ENCODE data around the gene TRMT10A. TPM values are rescaled to one million over a fixed set of nuclear protein-coding genes. Genes with fewer than 3 reads are reported as not detected.

The TRMT10A gene
- total and polyA plus RNA-seq, 2 of the 13 experiments (the other 11 are each of a cell fraction or from before 2014, with no cell fraction given) = 3.9 to 12.6 TPM

DNA sequence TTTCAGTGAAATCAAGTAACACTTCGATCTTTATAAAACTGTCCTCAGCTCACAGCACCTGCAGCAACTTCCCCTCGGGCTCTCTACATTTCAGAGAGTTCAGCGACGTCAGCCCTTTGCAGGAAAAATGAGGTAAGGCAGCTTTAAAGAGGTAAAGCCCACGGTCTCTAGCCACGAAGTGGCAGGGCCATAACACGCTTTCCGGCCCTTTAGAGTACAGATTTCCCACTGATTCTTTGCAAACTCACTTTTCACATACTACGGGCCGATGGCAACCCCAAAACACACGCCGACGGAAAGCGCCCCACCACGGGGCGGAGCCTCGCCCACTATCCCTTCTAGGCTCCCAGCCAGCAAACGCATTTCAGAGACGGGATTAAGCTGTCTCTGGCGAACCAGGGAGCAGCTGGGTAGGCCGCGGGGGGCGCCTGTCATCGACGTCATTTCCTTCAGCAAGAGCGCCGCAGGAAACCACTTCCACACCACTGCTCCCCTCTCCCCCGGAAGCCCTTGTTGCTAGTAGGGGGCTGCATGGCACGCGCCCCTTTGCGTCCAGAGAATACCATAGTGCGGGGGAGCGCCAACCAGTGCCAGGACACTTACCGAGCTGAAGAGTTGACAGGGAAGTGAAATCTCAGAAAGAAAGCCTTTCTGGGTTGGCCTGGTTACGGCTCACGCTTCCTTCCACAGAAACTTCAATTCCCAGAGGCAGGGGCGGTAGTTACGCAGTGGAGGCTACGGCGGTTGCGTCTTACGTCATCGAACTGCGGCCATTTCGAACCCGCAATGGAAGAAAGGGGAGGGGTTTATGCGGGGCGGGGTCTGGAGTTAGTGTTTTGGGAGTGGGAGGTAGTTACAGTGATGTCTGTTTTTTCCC is at the start of gene TRMT10A (continued):
- no peak for TF ChIP-seq HNF4G (IDR thresholded peaks at IDR 0.05; ENCODE audit: borderline replicate concordance, low read depth, low read length)
- TF ChIP-seq HNF4G (CRISPR knock-in tag; IDR thresholded peaks at IDR 0.05; ENCODE audit: borderline replicate concordance, low read depth) = no peak
- TF ChIP-seq, protein P1, sequence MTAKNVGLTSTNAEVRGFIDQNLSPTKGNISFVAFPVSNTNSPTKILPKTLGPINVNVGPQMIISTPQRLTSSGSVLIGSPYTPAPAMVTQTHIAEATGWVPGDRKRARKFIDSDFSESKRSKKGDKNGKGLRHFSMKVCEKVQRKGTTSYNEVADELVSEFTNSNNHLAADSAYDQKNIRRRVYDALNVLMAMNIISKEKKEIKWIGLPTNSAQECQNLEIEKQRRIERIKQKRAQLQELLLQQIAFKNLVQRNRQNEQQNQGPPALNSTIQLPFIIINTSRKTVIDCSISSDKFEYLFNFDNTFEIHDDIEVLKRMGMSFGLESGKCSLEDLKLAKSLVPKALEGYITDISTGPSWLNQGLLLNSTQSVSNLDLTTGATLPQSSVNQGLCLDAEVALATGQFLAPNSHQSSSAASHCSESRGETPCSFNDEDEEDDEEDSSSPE (CRISPR knock-in tag; IDR thresholded peaks at IDR 0.05) = peak; percentile 39; the same call in 1 of the 2 replicates
- TF ChIP-seq ZNF552 (CRISPR knock-in tag; IDR thresholded peaks at IDR 0.05; ENCODE audit: borderline replicate concordance) = no peak; the same call in 1 of the 2 replicates
- TF ChIP-seq GABPA (IDR thresholded peaks at IDR 0.05; ENCODE audit: low read depth, low read length) = peak; percentile 80
- peak; percentile 95 for TF ChIP-seq GABPA (CRISPR knock-in tag; IDR thresholded peaks at IDR 0.05; ENCODE audit: low read depth)
- TF ChIP-seq, protein P2, sequence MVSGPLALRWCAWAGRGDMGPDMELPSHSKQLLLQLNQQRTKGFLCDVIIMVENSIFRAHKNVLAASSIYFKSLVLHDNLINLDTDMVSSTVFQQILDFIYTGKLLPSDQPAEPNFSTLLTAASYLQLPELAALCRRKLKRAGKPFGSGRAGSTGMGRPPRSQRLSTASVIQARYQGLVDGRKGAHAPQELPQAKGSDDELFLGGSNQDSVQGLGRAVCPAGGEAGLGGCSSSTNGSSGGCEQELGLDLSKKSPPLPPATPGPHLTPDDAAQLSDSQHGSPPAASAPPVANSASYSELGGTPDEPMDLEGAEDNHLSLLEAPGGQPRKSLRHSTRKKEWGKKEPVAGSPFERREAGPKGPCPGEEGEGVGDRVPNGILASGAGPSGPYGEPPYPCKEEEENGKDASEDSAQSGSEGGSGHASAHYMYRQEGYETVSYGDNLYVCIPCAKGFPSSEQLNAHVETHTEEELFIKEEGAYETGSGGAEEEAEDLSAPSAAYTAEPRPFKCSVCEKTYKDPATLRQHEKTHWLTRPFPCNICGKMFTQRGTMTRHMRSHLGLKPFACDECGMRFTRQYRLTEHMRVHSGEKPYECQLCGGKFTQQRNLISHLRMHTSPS (CRISPR knock-in tag; IDR thresholded peaks at IDR 0.05; ENCODE audit: low read depth) = 0 out of 2 replicates have a peak, but pooled peaks have one; percentile 25
- no peak for TF ChIP-seq TOE1 (CRISPR knock-in tag; IDR thresholded peaks at IDR 0.05)
- no peak for TF ChIP-seq SATB2 (CRISPR knock-in tag; IDR thresholded peaks at IDR 0.05)
- TF ChIP-seq TOPORS (CRISPR knock-in tag; IDR thresholded peaks at IDR 0.05) = no peak
- TF ChIP-seq SMARCE1 (IDR thresholded peaks at IDR 0.05; ENCODE audit: borderline replicate concordance) = no peak
- no peak for TF ChIP-seq MLLT10 (CRISPR knock-in tag; IDR thresholded peaks at IDR 0.05)
- TF ChIP-seq, protein P3, sequence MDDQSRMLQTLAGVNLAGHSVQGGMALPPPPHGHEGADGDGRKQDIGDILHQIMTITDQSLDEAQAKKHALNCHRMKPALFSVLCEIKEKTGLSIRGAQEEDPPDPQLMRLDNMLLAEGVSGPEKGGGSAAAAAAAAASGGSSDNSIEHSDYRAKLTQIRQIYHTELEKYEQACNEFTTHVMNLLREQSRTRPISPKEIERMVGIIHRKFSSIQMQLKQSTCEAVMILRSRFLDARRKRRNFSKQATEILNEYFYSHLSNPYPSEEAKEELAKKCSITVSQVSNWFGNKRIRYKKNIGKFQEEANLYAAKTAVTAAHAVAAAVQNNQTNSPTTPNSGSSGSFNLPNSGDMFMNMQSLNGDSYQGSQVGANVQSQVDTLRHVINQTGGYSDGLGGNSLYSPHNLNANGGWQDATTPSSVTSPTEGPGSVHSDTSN (CRISPR knock-in tag; IDR thresholded peaks at IDR 0.05; ENCODE audit: borderline replicate concordance) = no peak
- TF ChIP-seq CHD4 (IDR thresholded peaks at IDR 0.05; ENCODE audit: borderline replicate concordance, low read length) = 0 out of 2 replicates have a peak, but pooled peaks have one; percentile 19
- TF ChIP-seq CHD2 (IDR thresholded peaks at IDR 0.05; ENCODE audit: low read depth, low read length) = no peak
- TF ChIP-seq ZEB1 (IDR thresholded peaks at IDR 0.05; ENCODE audit: insufficient replicate concordance, low read depth) = no peak
- no peak for TF ChIP-seq HNRNPL (IDR thresholded peaks at IDR 0.05; ENCODE audit: low read depth, low read length)
- TF ChIP-seq ZNF207 (IDR thresholded peaks at IDR 0.05; ENCODE audit: borderline replicate concordance) = no peak
- TF ChIP-seq, protein P4, sequence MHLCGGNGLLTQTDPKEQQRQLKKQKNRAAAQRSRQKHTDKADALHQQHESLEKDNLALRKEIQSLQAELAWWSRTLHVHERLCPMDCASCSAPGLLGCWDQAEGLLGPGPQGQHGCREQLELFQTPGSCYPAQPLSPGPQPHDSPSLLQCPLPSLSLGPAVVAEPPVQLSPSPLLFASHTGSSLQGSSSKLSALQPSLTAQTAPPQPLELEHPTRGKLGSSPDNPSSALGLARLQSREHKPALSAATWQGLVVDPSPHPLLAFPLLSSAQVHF (CRISPR knock-in tag; IDR thresholded peaks at IDR 0.05) = no peak
- TF ChIP-seq HDAC2 (CRISPR knock-in tag; IDR thresholded peaks at IDR 0.05) = 0 out of 2 replicates have a peak, but pooled peaks have one; percentile 37
- no peak; the same call in 1 of the 2 replicates for TF ChIP-seq GFI1 (CRISPR knock-in tag; IDR thresholded peaks at IDR 0.05; ENCODE audit: borderline replicate concordance)
- peak; percentile 24; the same call in 1 of the 2 replicates for TF ChIP-seq MIER3 (CRISPR knock-in tag; IDR thresholded peaks at IDR 0.05; ENCODE audit: borderline replicate concordance)
- no peak for TF ChIP-seq ZNF263 (CRISPR knock-in tag; IDR thresholded peaks at IDR 0.05)
- TF ChIP-seq, protein P5, sequence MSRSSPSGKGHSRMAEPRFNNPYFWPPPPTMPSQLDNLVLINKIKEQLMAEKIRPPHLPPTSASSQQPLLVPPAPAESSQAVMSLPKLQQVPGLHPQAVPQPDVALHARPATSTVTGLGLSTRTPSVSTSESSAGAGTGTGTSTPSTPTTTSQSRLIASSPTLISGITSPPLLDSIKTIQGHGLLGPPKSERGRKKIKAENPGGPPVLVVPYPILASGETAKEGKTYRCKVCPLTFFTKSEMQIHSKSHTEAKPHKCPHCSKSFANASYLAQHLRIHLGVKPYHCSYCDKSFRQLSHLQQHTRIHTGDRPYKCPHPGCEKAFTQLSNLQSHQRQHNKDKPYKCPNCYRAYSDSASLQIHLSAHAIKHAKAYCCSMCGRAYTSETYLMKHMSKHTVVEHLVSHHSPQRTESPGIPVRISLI (CRISPR knock-in tag; IDR thresholded peaks at IDR 0.05; ENCODE audit: borderline replicate concordance) = no peak
- no peak for TF ChIP-seq MBD4 (IDR thresholded peaks at IDR 0.05; ENCODE audit: borderline replicate concordance, low read length)

All from HepG2 (cell line).